Measurements from ENCODE around the gene FCN3. TPM values are rescaled to one million over a fixed set of nuclear protein-coding genes. Genes with fewer than 3 reads are reported as not detected.

The FCN3 gene
- total and polyA plus RNA-seq, 9 of the 15 experiments (the other 6 are each of a cell fraction or from before 2014, with no cell fraction given): 0.49 TPM; not detected in 8

- TF ChIP-seq CTCF (IDR thresholded peaks at IDR 0.05 in 2 of 3, conservative IDR thresholded peaks at IDR 0.05 in 1 of 3; ENCODE audit: insufficient read depth in 2 of 3, low read depth in 1 of 3, low read length in 3 of 3) (peak; percentile 60 to 73 (median 60)), HDAC1 (IDR thresholded peaks at IDR 0.05) (peak in 1 of 2 experiments; percentile 17; a peak in 2 of 4 replicates), ETS2 (tag; IDR thresholded peaks at IDR 0.05; ENCODE audit: borderline replicate concordance, poor library complexity, severe bottlenecking) (no peak), SP2 (IDR thresholded peaks at IDR 0.05; ENCODE audit: extremely low read depth, low read depth, low read length, poor library complexity, severe bottlenecking) (no peak), UBTF (IDR thresholded peaks at IDR 0.05; ENCODE audit: borderline replicate concordance in 1 of 2, low read depth in 2 of 2, low read length in 2 of 2) (no peak), ZNF830 (CRISPR knock-in tag; IDR thresholded peaks at IDR 0.05) (0 out of 2 replicates have a peak, but pooled peaks have one; percentile 52), ELF1 (tag; IDR thresholded peaks at IDR 0.05) (no peak), TSHZ1 (CRISPR knock-in tag; IDR thresholded peaks at IDR 0.05) (no peak), JUND (IDR thresholded peaks at IDR 0.05; ENCODE audit: borderline replicate concordance, low read depth, low read length) (no peak), JUND (tag; IDR thresholded peaks at IDR 0.05; ENCODE audit: borderline replicate concordance, low read depth, low read length) (no peak; the same call in 2 of the 3 replicates), ZNF124 (CRISPR knock-in tag; IDR thresholded peaks at IDR 0.05) (no peak)
Observed at GRCh38 chr1:27392778-27393635, 18.4 kb upstream of the FCN3 start (continued).
